Hippocampal formation (tissue), 2 donors: ENCODE data around the gene ARHGAP18.

Experiments used
- DNase-seq, 2 donors: peaks; one replicate each; lab custom pipeline; 2025; lab: John Stamatoyannopoulos, UW

ARHGAP18 gene

GRCh38 chr6:129709769-129710449, at the start of gene ARHGAP18:
Gene ARHGAP18, minus strand, starts transcription at chr6:129710177. Its CDS starts 41 bp downstream, at chr6:129710136.
- peak; percentile 57 to 63 for DNase-seq

DNA sequence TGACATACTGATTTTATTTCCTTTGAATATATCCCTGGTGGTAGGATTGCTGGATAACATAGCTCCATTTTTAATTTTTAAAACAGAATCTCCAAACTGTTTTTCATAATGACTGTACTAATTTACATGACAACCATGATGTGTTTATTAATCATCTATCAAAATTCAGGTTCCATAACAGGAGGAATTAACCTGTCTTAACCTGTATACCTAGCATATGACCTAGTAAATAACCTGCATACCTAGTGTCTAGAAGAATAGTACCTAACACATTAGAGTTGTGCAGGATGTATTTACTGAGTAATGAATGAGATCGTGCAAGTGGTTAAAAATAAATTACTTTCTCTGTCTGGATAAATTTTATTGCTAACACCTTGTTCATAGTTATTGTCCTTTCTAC, 45.8 kb upstream of the ARHGAP18 start:
- no peak for DNase-seq

DNA sequence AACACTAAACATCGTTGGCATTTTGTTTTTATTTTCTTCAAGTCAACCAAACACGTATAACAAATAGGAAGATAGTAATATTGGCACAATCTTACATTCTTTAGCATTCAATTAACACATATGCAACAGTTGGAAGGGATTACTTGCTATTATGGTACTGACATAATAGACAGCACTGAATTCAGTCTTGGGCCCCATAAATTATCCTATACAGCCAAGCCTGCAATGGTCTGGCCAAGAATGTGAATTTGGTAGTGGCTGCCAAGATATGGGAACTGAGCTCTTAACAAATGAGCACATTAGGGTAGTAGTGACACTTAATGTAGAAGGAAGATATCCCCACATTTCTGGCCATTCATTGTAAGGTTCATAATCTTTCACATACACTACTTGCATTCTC, 44.8 kb upstream of the ARHGAP18 start:
- no peak for DNase-seq

DNA sequence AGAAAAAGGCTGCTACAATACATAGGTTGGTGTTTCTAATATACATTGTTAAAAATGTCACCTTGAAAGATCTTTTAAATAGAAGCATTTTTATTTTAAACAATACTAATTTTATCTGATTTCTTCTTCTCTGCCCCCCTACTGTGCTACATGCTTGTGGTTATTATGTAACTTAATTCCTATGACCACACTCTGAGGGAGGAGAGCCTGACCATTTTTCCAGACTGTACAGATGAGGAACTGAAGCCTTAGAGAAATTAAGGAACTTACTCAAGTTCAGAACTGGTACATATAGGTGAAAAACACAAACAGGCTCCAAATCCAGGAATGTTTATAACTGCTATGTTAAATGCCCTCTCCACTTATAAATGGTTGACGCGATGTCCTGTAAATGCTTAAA, 43.4 kb upstream of the ARHGAP18 start:
- no peak for DNase-seq

GRCh38 chr6:129751384-129751783, 41.4 kb upstream of the ARHGAP18 start:
- no peak for DNase-seq

DNA sequence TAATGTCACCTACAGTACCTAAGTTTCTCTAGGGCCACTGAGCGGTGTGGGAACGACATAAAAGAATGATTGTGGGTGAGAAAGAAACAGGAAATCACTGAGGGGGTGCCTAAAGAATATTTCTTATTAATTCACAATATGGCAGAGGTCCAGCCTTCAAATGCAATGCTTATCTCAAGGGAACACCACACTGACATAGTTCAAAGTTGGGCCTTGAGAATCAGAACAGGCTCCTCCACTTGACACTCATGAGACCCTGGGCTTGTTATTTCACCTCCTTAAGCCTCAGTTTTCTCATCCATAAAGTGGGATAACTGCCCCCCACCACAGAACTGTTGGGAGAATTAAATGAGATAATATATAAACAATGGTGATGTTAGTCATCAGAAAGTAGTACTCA, 40.4 kb upstream of the ARHGAP18 start:
- DNase-seq: no peak

- DNase-seq: no peak
Observed at GRCh38 chr6:129749749-129750120, 39.8 kb upstream of the ARHGAP18 start.

DNA sequence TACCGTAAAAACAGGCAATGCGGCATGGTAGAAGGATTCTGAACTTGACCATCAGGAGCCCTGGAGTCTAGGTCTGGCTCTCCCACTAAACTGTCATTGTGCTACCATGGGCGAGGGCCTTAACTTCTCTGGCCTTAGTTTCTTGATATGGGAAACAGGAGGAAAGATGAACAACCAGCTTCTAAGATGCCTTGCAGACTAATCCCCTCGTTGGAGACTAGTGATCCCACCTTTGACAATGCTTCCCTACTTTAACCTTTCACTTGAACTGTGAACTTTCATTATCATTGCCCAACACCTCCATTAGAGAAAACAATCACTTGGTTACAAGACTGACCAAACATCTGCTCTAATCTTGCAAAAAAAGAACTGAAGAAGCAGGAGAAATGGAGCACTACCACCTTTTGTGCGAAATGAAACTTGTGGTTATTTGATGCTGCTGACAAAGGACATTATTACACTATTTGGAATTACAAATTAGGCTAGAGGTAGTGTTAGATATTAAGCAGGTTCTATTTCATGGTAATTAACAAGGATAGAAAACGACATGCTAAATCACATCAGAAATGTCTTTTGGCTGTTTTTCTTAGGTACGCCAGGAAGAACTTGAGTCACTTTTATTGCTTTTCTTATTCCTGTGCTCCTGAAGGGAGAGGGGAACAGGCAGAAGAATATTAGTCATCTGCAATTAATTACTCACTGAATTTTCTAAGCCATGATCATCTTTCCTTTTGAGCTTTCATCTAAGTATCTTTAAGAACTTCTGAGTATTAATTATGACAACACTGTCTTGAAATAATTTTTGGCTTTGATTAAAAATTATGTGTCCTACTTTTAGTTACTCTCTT, 39.1 kb upstream of the ARHGAP18 start:
- DNase-seq: no peak

- DNase-seq: no peak
Observed at GRCh38 chr6:129748212-129748900, 38.4 kb upstream of the ARHGAP18 start.

DNA sequence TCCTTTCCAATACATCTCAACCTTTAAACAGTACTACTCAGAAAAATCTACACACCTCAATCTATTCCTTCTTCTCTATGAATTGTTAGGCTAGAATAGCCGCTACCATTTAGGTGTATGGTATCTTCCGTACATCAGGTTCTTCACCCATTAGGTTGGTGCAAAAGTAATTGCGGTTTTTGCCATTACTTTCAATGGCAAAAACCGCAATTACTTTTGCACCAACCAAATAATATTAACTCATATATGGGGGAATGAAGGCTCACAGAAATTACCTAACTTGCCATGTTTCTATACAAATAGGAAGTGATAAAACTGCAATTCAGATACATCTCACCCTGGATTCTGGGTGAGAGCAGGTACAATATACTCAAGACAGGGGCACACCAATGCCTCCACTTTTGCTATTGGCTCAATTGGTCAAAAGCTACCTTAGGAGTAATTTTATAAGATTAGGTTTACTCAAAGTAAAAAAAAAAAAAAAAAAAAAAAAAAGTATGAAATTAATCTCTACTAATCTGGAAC, 37.7 kb upstream of the ARHGAP18 start:
- DNase-seq: no peak

DNA sequence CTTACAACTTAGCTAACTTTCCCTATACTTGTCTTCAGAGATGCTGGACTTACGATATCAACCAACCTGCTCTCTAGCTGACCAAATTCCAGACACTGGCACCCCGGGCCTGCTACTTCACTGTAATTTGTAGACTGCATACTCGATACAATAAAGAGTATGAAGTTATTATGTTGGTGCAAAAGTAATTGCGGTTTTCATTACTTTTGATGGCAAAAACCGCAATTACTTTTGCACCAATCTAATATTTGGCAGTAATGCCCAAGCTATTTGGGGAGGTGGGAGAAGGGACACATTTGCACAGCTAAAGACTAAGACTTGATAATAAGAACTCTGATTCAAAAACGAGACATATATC, 34.9 kb upstream of the ARHGAP18 start:
- no peak for DNase-seq

GRCh38 chr6:129744201-129744879, 34.4 kb upstream of the ARHGAP18 start:
- no peak for DNase-seq

GRCh38 chr6:129740013-129740412, 30.0 kb upstream of the ARHGAP18 start:
- DNase-seq: no peak

- no peak for DNase-seq
Observed at GRCh38 chr6:129736105-129736504, 26.1 kb upstream of the ARHGAP18 start.

GRCh38 chr6:129733290-129733689, 23.3 kb upstream of the ARHGAP18 start:
- no peak for DNase-seq

DNA sequence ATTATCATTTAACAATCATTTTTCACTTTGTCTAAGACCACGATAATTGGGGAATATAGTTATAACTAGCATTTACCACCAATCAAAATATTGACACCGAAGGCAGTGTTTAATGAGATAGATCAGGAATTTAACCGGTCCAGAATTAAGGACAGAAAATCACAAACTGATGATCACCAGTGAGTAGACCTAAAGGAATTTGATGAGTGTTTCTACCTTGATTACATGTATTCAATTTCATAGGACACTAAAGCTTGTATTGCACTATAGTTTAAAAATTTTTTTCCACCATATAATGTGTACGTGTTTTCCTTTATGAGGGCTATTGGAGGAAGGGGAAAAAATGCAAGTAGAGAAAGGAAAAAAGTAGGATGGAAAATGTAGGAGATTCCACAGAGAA, 22.6 kb upstream of the ARHGAP18 start:
- DNase-seq: no peak

GRCh38 chr6:129732034-129732433, 22.1 kb upstream of the ARHGAP18 start:
- no peak for DNase-seq

- no peak for DNase-seq
Observed at GRCh38 chr6:129731428-129731827, 21.5 kb upstream of the ARHGAP18 start.

- DNase-seq: no peak
Observed at GRCh38 chr6:129730477-129731165, 20.6 kb upstream of the ARHGAP18 start.

GRCh38 chr6:129726650-129727049, 16.7 kb upstream of the ARHGAP18 start:
- no peak for DNase-seq

DNA sequence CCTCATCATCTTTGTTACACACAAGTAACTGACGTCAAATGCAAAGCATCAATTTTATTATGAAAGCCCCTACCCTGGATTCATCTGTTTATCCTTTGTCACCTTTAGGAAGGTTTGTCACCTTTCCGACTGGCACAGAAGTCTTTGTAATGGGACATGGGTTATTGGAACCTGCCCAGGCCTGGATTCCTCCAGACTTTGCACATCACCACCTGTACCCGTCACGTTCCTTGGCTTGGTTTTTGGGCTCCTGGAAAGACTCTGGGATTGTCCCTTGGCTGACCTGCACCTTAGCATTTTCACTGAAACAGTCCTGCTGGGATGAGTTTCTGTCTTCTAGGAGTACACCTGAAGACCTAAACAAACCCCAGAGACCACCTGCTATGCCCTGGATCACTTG, 15.4 kb upstream of the ARHGAP18 start:
- no peak for DNase-seq
